Activated naive CD8-positive, alpha-beta T cell treated with anti-CD3 and anti-CD28 coated beads for 36 hours (primary cell): ENCODE measurements around the gene DEAF1. TPM values are rescaled to one million over a fixed set of nuclear protein-coding genes. Genes with fewer than 3 reads are reported as not detected.
"Not testable (repeated sequence)": the region's sequence is repeated elsewhere in the genome, so short reads cannot be mapped to it uniquely, and the experiment has no call there.

Experiments used
- DNase-seq: peaks from one replicate; pipeline ENCODE4 v3.0.0; 2021
- H3K27ac Mint-ChIP-seq: one replicate; pipeline ENCODE4 v1.8.0; 2022; ENCODE audit warnings: mild to moderate bottlenecking, moderate library complexity, mixed read lengths
- H3K27me3 Mint-ChIP-seq: one replicate; pipeline ENCODE4 v1.8.0; 2022; ENCODE audit warnings: mild to moderate bottlenecking, mixed read lengths
- H3K36me3 Mint-ChIP-seq: one replicate; pipeline ENCODE4 v1.8.0; 2021; ENCODE audit warnings: mild to moderate bottlenecking, mixed read lengths
- H3K4me1 Mint-ChIP-seq: one replicate; pipeline ENCODE4 v1.8.0; 2021; ENCODE audit warnings: mixed read lengths
- H3K4me3 Mint-ChIP-seq: one replicate; pipeline ENCODE4 v1.8.0; 2022; ENCODE audit warnings: mild to moderate bottlenecking, moderate library complexity, mixed read lengths
- H3K9me3 Mint-ChIP-seq: one replicate; pipeline ENCODE4 v1.8.0; 2022; ENCODE audit warnings: mixed read lengths
- total RNA-seq, 2 experiments: library from RNA; stranded (reverse); gene quantifications; one replicate each; pipeline ENCODE4 v1.2.3, GENCODE V29; 2021

The DEAF1 gene
- total RNA-seq = 10 to 100 TPM; 46.1 to 49.7 TPM

DNA sequence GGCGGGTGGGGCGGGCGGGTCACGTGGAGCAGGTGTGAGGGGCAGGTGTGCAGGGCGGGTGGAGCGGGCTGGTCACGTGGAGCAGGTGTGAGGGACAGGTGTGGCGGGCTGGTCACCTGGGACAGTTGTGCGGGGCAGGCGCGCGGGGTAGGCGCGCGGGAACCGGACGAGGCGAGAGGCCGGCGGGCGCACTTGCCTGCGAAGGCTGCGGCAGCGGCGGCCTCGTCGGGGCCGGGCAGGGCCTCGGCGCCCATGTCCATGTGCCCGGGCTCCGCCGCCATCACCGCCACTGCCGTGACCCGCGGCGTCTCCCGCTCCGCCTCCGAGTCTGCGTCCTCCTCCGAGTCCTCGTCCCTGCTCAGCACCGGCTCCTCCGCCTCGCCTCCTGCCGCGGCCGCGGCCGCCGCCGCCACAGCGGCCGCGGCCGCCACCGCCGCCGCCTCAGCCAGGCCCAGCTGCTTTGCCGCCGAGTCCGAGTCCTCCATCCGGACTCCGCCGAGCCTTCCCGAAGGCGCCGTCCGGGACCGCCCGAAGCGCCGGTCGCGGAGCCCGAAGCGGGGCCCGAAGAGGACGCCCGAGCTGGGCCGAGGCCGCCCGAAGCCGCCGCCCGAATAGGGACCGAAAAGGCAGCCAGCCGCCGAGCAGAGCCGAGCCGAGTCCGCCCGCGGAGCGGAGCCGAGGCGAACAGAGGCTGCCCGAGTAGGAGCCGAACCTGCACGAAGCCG lies at the start of gene DEAF1:
Gene DEAF1, minus strand, starts transcription at position 660 of the 725 bp plus-strand sequence. Its CDS starts 175 bp downstream, at position 485.
- Mint-ChIP-seq H3K4me1 (peaks cover 58% of the 10 kb centered on the region), H3K27ac (peak within 1 kb of the TSS; percentile 92), H3K27me3 (no peaks in the 10 kb centered on the region), H3K4me3 (peak within 1 kb of the TSS; percentile 87), H3K9me3 (no peaks in the 10 kb centered on the region), H3K36me3 (peaks cover 11% of the 10 kb centered on the region)
- peak; percentile 100 for DNase-seq

- Mint-ChIP-seq H3K4me1 (peaks cover 10% of the 10 kb centered on the region), H3K27ac (no peak overlapping the region), H3K4me3 (no peak overlapping the region), H3K9me3 (no peaks in the 10 kb centered on the region), H3K27me3 (no peaks in the 10 kb centered on the region), H3K36me3 (no peaks in the 10 kb centered on the region)
- no peak for DNase-seq
These were observed 47.7 kb upstream of the DEAF1 start for GRCh38 chr11:742571-743201.

GRCh38 chr11:742156-742546 lies 47.1 kb upstream of the DEAF1 start:
- no peak for DNase-seq
- H3K27ac Mint-ChIP-seq = no peak overlapping the region
- H3K9me3 Mint-ChIP-seq = no peaks in the 10 kb centered on the region
- no peaks in the 10 kb centered on the region for H3K27me3 Mint-ChIP-seq
- H3K36me3 Mint-ChIP-seq = no peaks in the 10 kb centered on the region
- H3K4me3 Mint-ChIP-seq = no peak overlapping the region
- H3K4me1 Mint-ChIP-seq = peaks cover 15% of the 10 kb centered on the region

GRCh38 chr11:737899-738298 lies 42.9 kb upstream of the DEAF1 start:
- peak overlapping the region; percentile 33 for H3K4me3 Mint-ChIP-seq
- H3K27ac Mint-ChIP-seq, H3K36me3 Mint-ChIP-seq: not testable (repeated sequence)

GRCh38 chr11:737366-737765 lies 42.3 kb upstream of the DEAF1 start:
- no peak for DNase-seq
- no peaks in the 10 kb centered on the region for H3K36me3 Mint-ChIP-seq
- no peak overlapping the region for H3K27ac Mint-ChIP-seq
- peak overlapping the region; percentile 33 for H3K4me3 Mint-ChIP-seq
- H3K27me3 Mint-ChIP-seq = peaks cover 3% of the 10 kb centered on the region
- peaks cover 3% of the 10 kb centered on the region for H3K9me3 Mint-ChIP-seq
- H3K4me1 Mint-ChIP-seq = peaks cover 16% of the 10 kb centered on the region

More at GRCh38 chr11:737899-738298, 42.9 kb upstream of the DEAF1 start:
- DNase-seq, H3K9me3 Mint-ChIP-seq, H3K27me3 Mint-ChIP-seq: not testable (repeated sequence)
- peaks cover 16% of the 10 kb centered on the region for H3K4me1 Mint-ChIP-seq

GRCh38 chr11:734541-734940 lies 39.5 kb upstream of the DEAF1 start:
- H3K27ac Mint-ChIP-seq = not testable (repeated sequence)

GRCh38 chr11:733072-733471 lies 38.0 kb upstream of the DEAF1 start:
- Mint-ChIP-seq H3K27me3 (peaks cover 3% of the 10 kb centered on the region), H3K27ac (no peak overlapping the region)
- no peak for DNase-seq

More at GRCh38 chr11:734541-734940, 39.5 kb upstream of the DEAF1 start:
- H3K9me3 Mint-ChIP-seq, DNase-seq, H3K4me3 Mint-ChIP-seq, H3K27me3 Mint-ChIP-seq, H3K36me3 Mint-ChIP-seq: not testable (repeated sequence)
- peaks cover 16% of the 10 kb centered on the region for H3K4me1 Mint-ChIP-seq

DNA sequence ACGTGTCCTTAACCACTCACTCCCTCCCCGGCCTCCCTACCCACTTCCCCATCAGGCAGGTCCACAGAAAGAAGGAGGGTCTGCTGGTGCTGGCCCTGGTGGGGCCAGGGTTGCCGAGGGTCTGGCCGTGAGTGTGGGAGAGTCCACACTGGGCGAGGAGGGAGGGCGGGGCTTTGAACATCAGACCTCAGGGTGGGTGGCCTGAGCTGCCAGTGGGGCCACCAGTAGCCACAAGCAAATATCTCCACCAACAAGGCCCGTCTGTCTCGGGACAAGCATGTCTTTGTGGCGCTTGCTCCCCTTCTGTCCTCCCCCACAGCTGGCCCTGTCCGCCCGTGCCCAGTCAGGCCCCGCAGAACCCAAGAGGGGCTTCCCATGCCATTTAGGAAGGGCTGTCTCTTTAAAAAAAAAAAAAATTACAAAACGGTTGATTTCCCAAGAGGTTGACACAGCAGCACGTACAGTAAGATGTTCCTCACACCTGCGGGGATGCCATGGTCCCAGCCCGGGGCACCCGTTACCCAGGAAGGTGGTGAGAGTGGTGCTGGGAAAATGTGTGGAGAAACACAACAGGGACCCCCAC lies 34.6 kb upstream of the DEAF1 start:
- Mint-ChIP-seq H3K4me3 (no peak overlapping the region), H3K27ac (peak overlapping the region; percentile 50), H3K27me3 (no peaks in the 10 kb centered on the region), H3K4me1 (peaks cover 6% of the 10 kb centered on the region), H3K9me3 (no peaks in the 10 kb centered on the region), H3K36me3 (no peaks in the 10 kb centered on the region)
- no peak for DNase-seq

More at GRCh38 chr11:733072-733471, 38.0 kb upstream of the DEAF1 start:
- no peak overlapping the region for H3K4me3 Mint-ChIP-seq
- H3K4me1 Mint-ChIP-seq = peaks cover 13% of the 10 kb centered on the region
- H3K9me3 Mint-ChIP-seq = peaks cover 3% of the 10 kb centered on the region
- H3K36me3 Mint-ChIP-seq = no peaks in the 10 kb centered on the region

DNA sequence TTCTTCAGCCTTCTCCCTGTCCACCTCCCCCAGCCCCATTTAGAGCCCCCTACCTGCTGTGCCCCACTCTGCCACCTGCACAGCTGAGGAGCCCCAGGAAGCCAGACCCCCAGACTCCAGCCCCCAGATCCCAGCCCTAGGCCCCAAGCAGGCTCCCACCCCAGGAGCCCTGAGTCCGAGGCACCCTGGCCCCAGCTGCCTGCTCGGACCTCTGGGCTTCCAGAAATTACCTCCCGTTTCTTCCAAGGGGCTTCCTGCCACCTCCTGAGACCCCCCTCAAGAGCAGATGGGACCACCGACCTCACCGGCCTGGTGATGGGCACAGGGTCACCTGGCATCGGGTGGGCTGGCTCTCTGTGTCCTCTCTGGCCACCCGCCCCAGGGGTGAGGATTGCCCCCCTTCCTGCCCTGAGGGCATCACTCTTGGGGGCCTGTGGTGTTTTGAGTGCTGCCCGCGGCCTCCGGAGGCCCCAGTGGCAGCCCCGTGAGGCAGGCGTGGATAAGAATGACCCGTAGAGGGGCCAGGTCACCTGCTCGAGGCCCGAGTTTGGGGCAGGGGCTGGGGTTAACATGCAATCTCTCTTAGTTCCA lies 34.0 kb upstream of the DEAF1 start:
- no peak for DNase-seq
- no peaks in the 10 kb centered on the region for H3K27me3 Mint-ChIP-seq
- H3K9me3 Mint-ChIP-seq = no peaks in the 10 kb centered on the region
- no peaks in the 10 kb centered on the region for H3K36me3 Mint-ChIP-seq
- H3K4me1 Mint-ChIP-seq = peaks cover 8% of the 10 kb centered on the region
- H3K27ac Mint-ChIP-seq = no peak overlapping the region
- no peak overlapping the region for H3K4me3 Mint-ChIP-seq

DNA sequence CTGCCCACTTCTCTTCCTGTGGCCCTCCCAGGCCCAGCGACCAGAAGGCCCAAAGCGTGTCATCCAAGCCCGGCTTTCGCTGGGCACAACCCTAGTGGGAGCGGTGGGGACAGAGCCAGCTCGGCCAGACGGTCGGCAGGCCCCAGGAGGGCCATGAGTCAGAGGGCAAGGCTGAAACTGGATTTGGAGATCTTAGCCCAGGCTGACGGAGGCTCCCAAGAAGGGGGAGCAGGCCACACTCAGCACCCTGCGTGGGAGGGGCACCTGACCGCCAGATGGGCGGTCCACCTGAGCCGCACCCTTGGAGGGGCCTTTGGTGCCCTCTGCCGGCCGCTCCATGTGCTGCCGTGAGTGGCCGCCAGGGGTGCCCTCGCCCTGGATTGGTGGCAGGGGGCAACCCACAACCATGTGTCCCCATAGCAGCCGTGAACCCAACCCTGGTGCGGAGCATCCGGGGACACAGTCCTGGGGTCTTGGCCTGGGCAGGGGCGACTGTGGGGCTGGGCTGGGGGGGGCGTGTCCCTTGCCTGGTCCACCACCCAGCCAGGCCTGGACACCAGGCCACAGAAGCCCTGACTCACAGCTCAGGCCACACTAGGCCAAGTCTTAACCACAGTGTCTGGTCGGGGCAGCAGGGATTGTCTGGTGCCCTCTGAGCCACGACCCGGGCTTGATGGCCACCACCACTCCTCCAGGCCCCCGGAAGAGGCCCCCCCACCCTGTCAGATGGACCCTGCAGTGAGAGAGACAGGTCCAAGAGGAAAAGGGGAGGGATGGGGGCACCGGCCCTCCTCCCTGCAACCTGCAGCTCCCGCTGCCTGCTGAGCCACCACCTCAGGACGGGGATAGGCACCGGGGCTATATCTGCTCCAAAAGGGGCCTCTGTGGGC lies 33.1 kb upstream of the DEAF1 start:
- Mint-ChIP-seq H3K27ac (no peak overlapping the region), H3K4me3 (no peak overlapping the region), H3K4me1 (peaks cover 13% of the 10 kb centered on the region), H3K27me3 (peaks cover 2% of the 10 kb centered on the region), H3K9me3 (no peaks in the 10 kb centered on the region), H3K36me3 (no peaks in the 10 kb centered on the region)
- peak; percentile 86 for DNase-seq

GRCh38 chr11:727281-727701 lies 32.3 kb upstream of the DEAF1 start:
- Mint-ChIP-seq H3K4me3 (no peak overlapping the region), H3K4me1 (peaks cover 15% of the 10 kb centered on the region), H3K9me3 (no peaks in the 10 kb centered on the region), H3K36me3 (no peaks in the 10 kb centered on the region), H3K27me3 (peaks cover 5% of the 10 kb centered on the region), H3K27ac (no peak overlapping the region)
- DNase-seq = no peak

DNA sequence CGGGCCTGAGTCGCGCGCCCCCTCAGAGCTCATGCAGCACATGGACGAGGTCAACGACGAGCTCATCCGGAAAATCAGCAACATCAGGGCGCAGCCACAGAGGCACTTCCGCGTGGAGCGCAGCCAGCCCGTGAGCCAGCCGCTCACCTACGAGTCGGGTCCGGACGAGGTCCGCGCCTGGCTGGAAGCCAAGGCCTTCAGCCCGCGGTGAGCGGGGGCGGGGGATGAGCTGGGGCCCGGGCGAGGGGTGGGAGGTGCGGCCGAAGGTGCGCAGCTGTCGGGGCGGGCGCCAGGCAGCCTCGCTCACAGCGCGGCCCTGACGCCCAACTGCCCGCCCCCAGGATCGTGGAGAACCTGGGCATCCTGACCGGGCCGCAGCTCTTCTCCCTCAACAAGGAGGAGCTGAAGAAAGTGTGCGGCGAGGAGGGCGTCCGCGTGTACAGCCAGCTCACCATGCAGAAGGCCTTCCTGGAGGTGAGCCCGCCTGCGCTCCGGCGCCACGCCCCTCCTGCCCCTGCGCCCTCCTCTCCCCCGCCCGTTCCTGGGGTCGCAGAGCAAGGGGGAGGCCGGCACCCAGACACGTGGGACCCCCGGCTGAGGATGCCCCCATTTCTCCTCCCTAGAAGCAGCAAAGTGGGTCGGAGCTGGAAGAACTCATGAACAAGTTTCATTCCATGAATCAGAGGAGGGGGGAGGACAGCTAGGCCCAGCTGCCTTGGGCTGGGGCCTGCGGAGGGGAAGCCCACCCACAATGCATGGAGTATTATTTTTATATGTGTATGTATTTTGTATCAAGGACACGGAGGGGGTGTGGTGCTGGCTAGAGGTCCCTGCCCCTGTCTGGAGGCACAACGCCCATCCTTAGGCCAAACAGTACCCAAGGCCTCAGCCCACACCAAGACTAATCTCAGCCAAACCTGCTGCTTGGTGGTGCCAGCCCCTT lies 31.5 kb upstream of the DEAF1 start:
- Mint-ChIP-seq H3K4me3 (peak overlapping the region; percentile 68), H3K4me1 (peaks cover 15% of the 10 kb centered on the region), H3K9me3 (no peaks in the 10 kb centered on the region), H3K27ac (peak overlapping the region; percentile 63), H3K27me3 (peaks cover 8% of the 10 kb centered on the region), H3K36me3 (no peaks in the 10 kb centered on the region)
- peak; percentile 69 for DNase-seq

- Mint-ChIP-seq H3K4me3 (peak overlapping the region; percentile 74), H3K27me3 (peaks cover 15% of the 10 kb centered on the region), H3K9me3 (no peaks in the 10 kb centered on the region), H3K27ac (no peak overlapping the region), H3K4me1 (peaks cover 16% of the 10 kb centered on the region), H3K36me3 (no peaks in the 10 kb centered on the region)
- no peak for DNase-seq
These were observed 30.7 kb upstream of the DEAF1 start for GRCh38 chr11:725624-726202.
